HCT116 (cell line): ENCODE results near the gene GPR155. TPM values are rescaled to one million over a fixed set of nuclear protein-coding genes. Genes with fewer than 3 reads are reported as not detected.

Source experiments
- ATAC-seq: fragments of 200-7000 bp; cut with Tn5 transposase; 2 replicates; pipeline ENCODE4 v1.9.1; 2020; ENCODE audit warnings: mild to moderate bottlenecking, moderate library complexity
- BruUV-seq: library from RNA; stranded (reverse); fragments of 400-500 nt; replicated peaks from 2 replicates; lab custom pipeline; 2021; lab: Mats Ljungman, UMichigan
- CTCF ChIA-PET: fragments of 300-600 bp; sonication (Branson Sonifier 250); formaldehyde crosslinking; loops from one replicate; lab custom pipeline; 2021; ENCODE audit warnings: antibody characterized with exemption; lab: Charles Lee
- POLR2A ChIA-PET: fragments of 300-600, 350-600 bp; sonication (Branson Sonifier 250); formaldehyde crosslinking; loops from one replicate; lab custom pipeline; 2021; ENCODE audit warnings: antibody characterized with exemption; lab: Charles Lee
- RAD21 ChIA-PET, 2 experiments: fragments of 300-600 bp; sonication (Branson Sonifier 250); formaldehyde crosslinking; loops; one replicate each; lab custom pipeline; 2023; ENCODE audit warnings: low total read pairs in 2 of 2; ENCODE audit not compliant: uncharacterized antibody in 2 of 2, unreplicated experiment in 2 of 2, low non-redundant PET in 1 of 2; lab: Charles Lee
- DNase-seq: peaks from one replicate; pipeline ENCODE4 v3.0.0-alpha.2; 2010; ENCODE audit warnings: low read depth, low spot score
- H2AFZ ChIP-seq: fragments of 200-600 bp; shearing (Covaris generic), sonication (generic); 2 replicates; pipeline ENCODE4 v1.6.1; 2017; ENCODE audit warnings: low read depth, mixed run types, mixed read lengths, antibody characterized with exemption, low read length; ENCODE audit not compliant: poor library complexity, severe bottlenecking
- H3K27ac ChIP-seq: 2 replicates; pipeline ENCODE4 v1.5.1; 2012; ENCODE audit warnings: low read depth, low read length
- H3K27me3 ChIP-seq: fragments of 200-600 bp; sonication (generic); 2 replicates; pipeline ENCODE4 v1.6.1; 2016; ENCODE audit warnings: mixed run types, low read length, mixed read lengths; ENCODE audit not compliant: insufficient read depth
- H3K36me3 ChIP-seq, 2 experiments: fragments of 200-500 bp in 1 of 2; fragments of 200-600 bp in 1 of 2; sonication (Bioruptor generic) in 1 of 2; sonication (generic) in 1 of 2; 2 replicates each; pipeline versions ENCODE4 v1.5.1 to v1.6.1; 2014 to 2016; ENCODE audit warnings: low read length in 2 of 2, inconsistent platforms in 1 of 2, mixed read lengths in 1 of 2, mixed run types in 1 of 2; ENCODE audit not compliant: insufficient read depth in 2 of 2, control insufficient read depth in 1 of 2
- H3K4me1 ChIP-seq, 2 experiments: fragments of 200-600 bp in 1 of 2; sonication (generic) in 1 of 2; 2 replicates each; pipeline versions ENCODE4 v1.5.1 to v1.6.1; 2012 to 2017; ENCODE audit warnings: low read length in 2 of 2, inconsistent platforms in 1 of 2, mild to moderate bottlenecking in 1 of 2, mixed read lengths in 1 of 2, mixed run types in 1 of 2, moderate library complexity in 1 of 2; ENCODE audit not compliant: insufficient read depth in 2 of 2, control insufficient read depth in 1 of 2
- H3K4me2 ChIP-seq: fragments of 200-600 bp; sonication (generic); 2 replicates; pipeline ENCODE4 v1.6.1; 2017; ENCODE audit warnings: mixed run types, low read length, mixed read lengths
- H3K4me3 ChIP-seq, 2 experiments: fragments of 200-600 bp in 1 of 2; sonication (generic) in 1 of 2; replicated peaks in 1 of 2; 2 replicates each; pipeline ENCODE4 v1.5.1; 2011 to 2016; ENCODE audit warnings: low read length in 2 of 2, control low read depth in 1 of 2, low read depth in 1 of 2, mild to moderate bottlenecking in 1 of 2, mixed read lengths in 1 of 2, mixed run types in 1 of 2
- H3K79me2 ChIP-seq: fragments of 200-600 bp; sonication (generic); 2 replicates; pipeline ENCODE4 v1.6.1; 2017; ENCODE audit warnings: mild to moderate bottlenecking, mixed run types, low read length, moderate library complexity, mixed read lengths; ENCODE audit not compliant: insufficient read depth
- H3K9ac ChIP-seq: fragments of 200-600 bp; sonication (generic); 2 replicates; pipeline ENCODE4 v1.6.1; 2016; ENCODE audit warnings: low read length, mixed read lengths
- H3K9me2 ChIP-seq: fragments of 200-600 bp; sonication (generic), shearing (Covaris generic); 2 replicates; pipeline ENCODE4 v1.6.1; 2017; ENCODE audit warnings: mixed run types, mild to moderate bottlenecking, moderate library complexity; ENCODE audit not compliant: insufficient read depth
- H3K9me3 ChIP-seq, 2 experiments: fragments of 200-500 bp in 1 of 2; fragments of 200-600 bp in 1 of 2; sonication (Bioruptor generic) in 1 of 2; sonication (generic) in 1 of 2; 2 replicates each; pipeline ENCODE4 v1.6.1; 2014 to 2017; ENCODE audit warnings: low read length in 2 of 2, mixed read lengths in 2 of 2, inconsistent platforms in 1 of 2, low read depth in 1 of 2, mild to moderate bottlenecking in 1 of 2, mixed run types in 1 of 2, moderate library complexity in 1 of 2; ENCODE audit not compliant: control insufficient read depth in 1 of 2, insufficient read depth in 1 of 2
- H4K20me1 ChIP-seq: fragments of 200-600 bp; sonication (generic), shearing (Covaris generic); 2 replicates; pipeline ENCODE4 v1.6.1; 2017; ENCODE audit warnings: mixed run types, mild to moderate bottlenecking, moderate library complexity; ENCODE audit not compliant: insufficient read depth
- CEBPB ChIP-seq: IDR thresholded peaks from 2 replicates; pipeline ENCODE4 v1.6.1; 2012; ENCODE audit warnings: low read depth
- EGR1 ChIP-seq: IDR thresholded peaks from 2 replicates; pipeline ENCODE4 v1.6.1; 2012; ENCODE audit warnings: low read depth
- FOSL1 ChIP-seq: IDR thresholded peaks from 2 replicates; pipeline ENCODE4 v1.6.1; 2012; ENCODE audit warnings: low read depth
- JUND ChIP-seq: IDR thresholded peaks from 2 replicates; pipeline ENCODE4 v1.6.1; 2012
- POLR2AphosphoS5 ChIP-seq: IDR thresholded peaks from 2 replicates; pipeline ENCODE4 v1.6.1; 2011; ENCODE audit warnings: mild to moderate bottlenecking, low read depth, low read length, moderate library complexity
- SIN3A ChIP-seq: IDR thresholded peaks from 2 replicates; pipeline ENCODE4 v1.6.1; 2012; ENCODE audit warnings: low read depth
- SRF ChIP-seq: IDR thresholded peaks from 2 replicates; pipeline ENCODE4 v1.6.1; 2012; ENCODE audit warnings: low read depth
- ZNF274 ChIP-seq: fragments of 200-500 bp; sonication (Bioruptor generic); IDR thresholded peaks from 2 replicates; pipeline ENCODE4 v1.6.1; 2014; ENCODE audit warnings: mild to moderate bottlenecking, low read depth, low read length, inconsistent platforms
- intact Hi-C: fragments of 100-400 bp; cut with micrococcal nuclease; formaldehyde crosslinking; loops from 2 replicates; pipeline ENCODE4 v1.10.0; 2022
- total RNA-seq: library from RNA; stranded (reverse); gene quantifications from one replicate; pipeline ENCODE4 v1.2.1, GENCODE V29; 2021; ENCODE audit not compliant: unreplicated experiment
- TF ChIP-seq, protein P1 (sequence below): IDR thresholded peaks from 2 replicates; pipeline ENCODE4 v1.6.1; 2012; ENCODE audit warnings: low read depth
- TF ChIP-seq, protein P2 (sequence below): IDR thresholded peaks from 2 replicates; pipeline ENCODE4 v1.6.1; 2011; ENCODE audit warnings: mild to moderate bottlenecking, low read length, moderate library complexity; ENCODE audit not compliant: insufficient replicate concordance; ENCODE audit errors: extremely low read depth
- TF ChIP-seq, protein P3 (sequence below): IDR thresholded peaks from 2 replicates; pipeline ENCODE4 v1.6.1; 2012

GPR155 gene
- total RNA-seq, 1 experiment from 2014 or later = 3.8 TPM

DNA sequence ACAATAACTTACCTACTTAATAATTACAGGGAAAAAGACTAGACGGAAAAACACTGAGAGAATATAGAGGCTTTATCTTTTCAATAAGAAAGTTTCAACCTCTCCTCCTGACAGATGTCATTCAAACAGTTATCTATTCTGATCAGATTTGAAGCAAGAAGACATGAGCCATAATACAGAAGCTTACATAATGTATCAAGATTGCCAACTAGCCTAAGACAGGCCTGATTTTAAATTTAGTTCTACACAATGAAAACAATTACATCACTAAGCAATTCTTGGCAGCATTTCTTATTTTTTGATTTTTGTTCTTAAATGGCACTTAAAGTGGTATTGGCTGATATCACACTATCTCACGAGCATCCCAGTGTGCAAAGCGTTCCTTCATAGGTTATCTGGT lies 41.6 kb downstream of the GPR155 start:
- RAD21 ChIA-PET = interaction anchor here in 1 of 2 experiments (0.6 kb wide), 1 partner anchor 12 kb away, joined by 4 read pairs; no protein-coding TSS in a partner anchor
- Histone ChIP-seq H3K27me3 (no peaks in the 10 kb centered on the region), H3K36me3 (no peaks in the 10 kb centered on the region; a peak in 1 of 4 replicates), H3K9me2 (no peaks in the 10 kb centered on the region), H3K4me2 (no peak overlapping the region), H3K4me3 (no peak overlapping the region), H3K4me1 (peaks cover 10 to 14% of the 10 kb centered on the region in 2 experiments), H3K9ac (no peak overlapping the region), H4K20me1 (no peaks in the 10 kb centered on the region), H3K27ac (no peak overlapping the region), H2AFZ (no peak overlapping the region), H3K9me3 (no peaks in the 10 kb centered on the region), H3K79me2 (no peaks in the 10 kb centered on the region)
- no TSS peak for BruUV-seq
- CTCF ChIA-PET = no interaction called here
- intact Hi-C loops = no loop called here
- TF ChIP-seq POLR2AphosphoS5 (no peak), FOSL1 (no peak), JUND (no peak), SIN3A (no peak), SRF (no peak), EGR1 (no peak), CEBPB (no peak), ZNF274 (no peak)
- TF ChIP-seq, protein P1, sequence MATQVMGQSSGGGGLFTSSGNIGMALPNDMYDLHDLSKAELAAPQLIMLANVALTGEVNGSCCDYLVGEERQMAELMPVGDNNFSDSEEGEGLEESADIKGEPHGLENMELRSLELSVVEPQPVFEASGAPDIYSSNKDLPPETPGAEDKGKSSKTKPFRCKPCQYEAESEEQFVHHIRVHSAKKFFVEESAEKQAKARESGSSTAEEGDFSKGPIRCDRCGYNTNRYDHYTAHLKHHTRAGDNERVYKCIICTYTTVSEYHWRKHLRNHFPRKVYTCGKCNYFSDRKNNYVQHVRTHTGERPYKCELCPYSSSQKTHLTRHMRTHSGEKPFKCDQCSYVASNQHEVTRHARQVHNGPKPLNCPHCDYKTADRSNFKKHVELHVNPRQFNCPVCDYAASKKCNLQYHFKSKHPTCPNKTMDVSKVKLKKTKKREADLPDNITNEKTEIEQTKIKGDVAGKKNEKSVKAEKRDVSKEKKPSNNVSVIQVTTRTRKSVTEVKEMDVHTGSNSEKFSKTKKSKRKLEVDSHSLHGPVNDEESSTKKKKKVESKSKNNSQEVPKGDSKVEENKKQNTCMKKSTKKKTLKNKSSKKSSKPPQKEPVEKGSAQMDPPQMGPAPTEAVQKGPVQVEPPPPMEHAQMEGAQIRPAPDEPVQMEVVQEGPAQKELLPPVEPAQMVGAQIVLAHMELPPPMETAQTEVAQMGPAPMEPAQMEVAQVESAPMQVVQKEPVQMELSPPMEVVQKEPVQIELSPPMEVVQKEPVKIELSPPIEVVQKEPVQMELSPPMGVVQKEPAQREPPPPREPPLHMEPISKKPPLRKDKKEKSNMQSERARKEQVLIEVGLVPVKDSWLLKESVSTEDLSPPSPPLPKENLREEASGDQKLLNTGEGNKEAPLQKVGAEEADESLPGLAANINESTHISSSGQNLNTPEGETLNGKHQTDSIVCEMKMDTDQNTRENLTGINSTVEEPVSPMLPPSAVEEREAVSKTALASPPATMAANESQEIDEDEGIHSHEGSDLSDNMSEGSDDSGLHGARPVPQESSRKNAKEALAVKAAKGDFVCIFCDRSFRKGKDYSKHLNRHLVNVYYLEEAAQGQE = no peak
- TF ChIP-seq, protein P2, sequence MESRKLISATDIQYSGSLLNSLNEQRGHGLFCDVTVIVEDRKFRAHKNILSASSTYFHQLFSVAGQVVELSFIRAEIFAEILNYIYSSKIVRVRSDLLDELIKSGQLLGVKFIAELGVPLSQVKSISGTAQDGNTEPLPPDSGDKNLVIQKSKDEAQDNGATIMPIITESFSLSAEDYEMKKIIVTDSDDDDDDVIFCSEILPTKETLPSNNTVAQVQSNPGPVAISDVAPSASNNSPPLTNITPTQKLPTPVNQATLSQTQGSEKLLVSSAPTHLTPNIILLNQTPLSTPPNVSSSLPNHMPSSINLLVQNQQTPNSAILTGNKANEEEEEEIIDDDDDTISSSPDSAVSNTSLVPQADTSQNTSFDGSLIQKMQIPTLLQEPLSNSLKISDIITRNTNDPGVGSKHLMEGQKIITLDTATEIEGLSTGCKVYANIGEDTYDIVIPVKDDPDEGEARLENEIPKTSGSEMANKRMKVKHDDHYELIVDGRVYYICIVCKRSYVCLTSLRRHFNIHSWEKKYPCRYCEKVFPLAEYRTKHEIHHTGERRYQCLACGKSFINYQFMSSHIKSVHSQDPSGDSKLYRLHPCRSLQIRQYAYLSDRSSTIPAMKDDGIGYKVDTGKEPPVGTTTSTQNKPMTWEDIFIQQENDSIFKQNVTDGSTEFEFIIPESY = no peak
- TF ChIP-seq, protein P3, sequence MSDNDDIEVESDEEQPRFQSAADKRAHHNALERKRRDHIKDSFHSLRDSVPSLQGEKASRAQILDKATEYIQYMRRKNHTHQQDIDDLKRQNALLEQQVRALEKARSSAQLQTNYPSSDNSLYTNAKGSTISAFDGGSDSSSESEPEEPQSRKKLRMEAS = no peak
- ATAC-seq = no peak
- POLR2A ChIA-PET = no interaction called here
- no peak for DNase-seq
